ENCODE measurements around the gene PEX7.
"Not testable (repeated sequence)": the region's sequence is repeated elsewhere in the genome, so short reads cannot be mapped to it uniquely, and the experiment has no call there.

Gene PEX7

DNA sequence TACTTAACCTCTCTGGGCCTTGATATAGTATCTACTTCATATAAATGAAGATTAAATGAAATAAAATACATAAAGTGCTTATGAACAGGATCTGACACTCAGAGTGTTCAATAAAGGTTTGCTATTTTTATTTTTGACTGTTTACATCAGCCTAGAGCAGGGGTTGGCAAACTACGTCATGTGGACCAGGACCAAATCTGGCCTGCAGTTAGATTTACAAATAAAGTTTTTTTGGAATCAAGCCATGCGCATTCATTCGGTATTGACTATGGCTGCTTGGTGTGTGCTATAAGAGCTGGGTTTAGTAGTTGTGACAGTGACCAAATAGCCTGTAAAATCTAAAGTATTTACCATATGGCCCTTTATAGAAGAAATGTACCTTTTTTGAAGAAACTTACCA lies 20.8 kb downstream of the PEX7 start:
- no peak for DNase-seq

DNA sequence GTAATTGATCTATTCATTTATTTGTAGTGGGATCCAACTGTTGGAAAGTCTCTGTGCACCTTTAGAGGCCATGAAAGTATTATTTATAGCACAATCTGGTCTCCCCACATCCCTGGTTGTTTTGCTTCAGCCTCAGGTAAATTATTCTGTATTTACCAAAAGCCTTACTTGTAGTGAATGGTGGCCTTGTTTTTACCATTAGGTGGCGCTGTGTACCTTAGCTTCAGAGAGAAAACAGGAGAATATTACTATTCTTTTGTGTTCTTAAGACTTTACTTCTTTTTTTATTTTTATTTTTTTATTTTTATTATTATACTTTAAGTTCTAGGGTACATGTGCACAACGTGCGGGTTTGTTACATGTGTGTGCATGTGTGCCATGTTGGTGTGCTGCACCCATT lies 23.7 kb downstream of the PEX7 start:
- DNase-seq: peak; percentile 82

DNA sequence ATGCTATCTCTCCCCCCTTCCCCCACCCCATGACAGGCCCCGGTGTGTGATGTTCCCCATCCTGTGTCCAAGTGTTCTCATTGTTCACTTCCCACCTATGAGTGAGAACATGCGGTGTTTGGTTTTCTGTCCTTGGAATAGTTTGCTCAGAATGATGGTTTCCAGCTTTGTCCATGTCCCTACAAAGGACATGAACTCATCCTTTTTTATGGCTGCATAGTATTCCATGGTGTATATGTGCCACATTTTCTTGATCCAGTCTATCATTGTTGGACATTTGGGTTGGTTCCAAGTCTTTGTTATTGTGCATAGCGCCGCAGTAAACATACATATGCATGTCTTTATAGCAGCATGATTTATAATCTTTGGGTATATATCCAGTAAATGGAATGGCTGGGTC lies 24.1 kb downstream of the PEX7 start:
- DNase-seq: not testable (repeated sequence)

DNA sequence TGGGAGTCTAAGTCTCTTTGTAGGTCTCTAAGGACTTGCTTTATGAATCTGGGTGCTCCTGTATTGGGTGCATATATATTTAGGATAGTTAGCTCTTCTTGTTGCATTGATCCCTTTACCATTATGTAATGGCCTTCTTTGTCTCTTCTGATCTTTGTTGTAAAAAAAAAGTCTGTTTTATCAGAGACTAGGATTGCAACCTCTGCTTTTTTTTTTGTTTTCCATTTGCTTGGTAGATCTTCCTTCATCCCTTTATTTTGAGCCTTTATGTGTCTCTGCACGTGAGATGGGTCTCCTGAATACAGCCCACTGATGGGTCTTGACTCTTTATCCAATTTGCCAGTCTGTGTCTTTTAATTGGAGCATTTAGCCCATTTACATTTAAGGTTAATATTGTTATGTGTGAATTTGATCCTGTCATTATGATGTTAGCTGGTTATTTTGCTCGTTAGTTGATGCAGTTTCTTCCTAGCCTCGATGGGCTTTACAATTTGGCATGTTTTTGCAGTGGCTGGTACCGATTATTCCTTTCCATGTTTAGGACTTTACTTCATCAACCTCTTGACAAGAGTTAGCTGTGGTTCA lies 27.7 kb downstream of the PEX7 start:
- not testable (repeated sequence) for DNase-seq

DNA sequence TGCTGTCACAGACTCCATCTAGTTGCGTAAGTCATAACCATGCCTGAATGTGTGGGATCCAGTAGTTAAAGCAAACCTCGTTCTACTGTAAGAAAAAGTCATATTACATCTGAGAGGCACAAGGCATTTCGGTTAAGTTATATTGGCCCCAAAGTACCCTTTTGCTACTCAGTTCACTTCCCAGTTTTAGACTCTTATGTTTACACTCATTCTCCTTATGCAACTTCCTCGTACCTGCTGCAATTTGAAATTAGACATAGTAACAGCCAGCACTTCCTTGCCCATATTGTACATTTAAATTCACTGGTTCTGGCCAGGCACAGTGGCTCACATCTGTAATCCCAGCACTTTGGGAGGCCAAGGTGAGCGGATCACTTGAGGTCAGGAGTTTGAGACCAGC lies 37.0 kb downstream of the PEX7 start:
- DNase-seq: no peak

DNA sequence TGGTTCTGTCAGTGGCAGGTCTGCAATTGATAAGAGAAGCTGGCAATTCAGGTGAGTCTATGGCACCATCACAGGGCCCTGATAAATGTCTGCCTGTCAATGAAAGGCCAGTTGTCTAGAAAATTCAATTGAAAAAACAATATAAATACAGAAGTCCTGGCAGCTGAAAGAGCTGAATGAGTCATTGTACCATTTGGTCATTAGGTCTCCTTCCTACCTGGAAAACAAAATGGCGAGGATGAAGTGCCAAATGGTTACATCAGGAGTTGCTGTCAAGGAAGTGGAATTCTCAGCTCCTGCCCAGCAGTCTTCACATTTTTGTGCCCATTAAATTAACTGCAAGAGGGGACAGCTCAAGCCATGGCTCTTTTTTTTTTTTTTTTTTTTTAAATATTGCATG lies 37.7 kb downstream of the PEX7 start:
- DNase-seq: peak; percentile 40

DNA sequence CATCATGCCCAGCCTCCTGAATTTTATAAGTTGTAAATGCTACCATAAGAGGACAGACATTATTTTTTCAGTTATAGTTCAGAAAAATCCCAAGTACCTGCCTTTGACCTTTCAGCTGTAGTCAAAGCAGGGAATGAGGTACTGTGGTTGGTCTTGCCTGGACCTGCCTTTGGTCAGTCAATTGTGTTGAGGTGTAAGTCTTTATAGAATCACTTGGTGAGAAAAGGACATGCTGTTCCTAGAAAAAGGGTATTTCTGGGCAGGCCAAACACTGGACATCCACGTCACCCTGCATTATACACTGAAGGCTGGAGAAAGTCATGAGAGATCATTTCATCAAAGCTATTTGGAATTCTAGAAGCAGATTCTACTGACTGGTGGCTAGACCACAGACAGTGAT lies 40.3 kb downstream of the PEX7 start:
- DNase-seq: no peak

DNA sequence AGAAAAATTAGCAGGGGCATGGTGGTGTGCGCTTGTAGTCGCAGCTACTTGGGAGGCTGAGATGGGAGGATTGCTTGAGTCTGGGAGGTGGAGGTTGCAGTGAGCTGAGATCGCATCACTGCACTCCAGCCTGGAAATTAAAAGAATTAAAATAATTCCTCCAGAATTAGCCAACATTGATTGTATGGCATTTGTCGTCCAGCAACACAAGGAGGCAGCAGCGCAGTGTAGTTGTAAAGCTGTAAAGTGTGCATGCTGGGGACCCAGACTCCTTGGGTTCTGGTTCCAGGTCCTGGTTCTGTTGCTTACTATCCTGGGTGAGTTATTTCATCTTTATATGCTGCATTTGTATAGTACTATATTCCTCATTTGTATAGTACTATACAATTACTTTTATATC lies 41.4 kb downstream of the PEX7 start:
- peak; percentile 33 for DNase-seq

DNA sequence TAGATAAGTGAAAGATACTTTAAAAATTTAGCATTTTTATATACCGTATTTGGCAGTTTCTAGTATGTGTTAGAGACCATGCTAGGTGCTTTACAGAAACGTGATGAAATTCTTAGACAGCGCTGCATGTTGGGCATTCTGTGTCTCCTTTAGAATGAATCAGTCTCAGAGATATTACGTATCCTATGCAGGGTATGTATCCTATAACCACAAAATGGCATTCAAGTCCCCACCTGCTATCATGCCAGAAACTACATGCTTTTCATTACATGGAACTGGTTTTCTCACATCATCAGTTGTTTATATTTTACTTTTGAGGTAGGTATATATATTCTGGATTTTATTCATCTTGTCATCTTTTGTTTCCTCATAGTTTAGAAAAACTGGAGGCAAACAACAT lies 42.3 kb downstream of the PEX7 start:
- no peak for DNase-seq

DNA sequence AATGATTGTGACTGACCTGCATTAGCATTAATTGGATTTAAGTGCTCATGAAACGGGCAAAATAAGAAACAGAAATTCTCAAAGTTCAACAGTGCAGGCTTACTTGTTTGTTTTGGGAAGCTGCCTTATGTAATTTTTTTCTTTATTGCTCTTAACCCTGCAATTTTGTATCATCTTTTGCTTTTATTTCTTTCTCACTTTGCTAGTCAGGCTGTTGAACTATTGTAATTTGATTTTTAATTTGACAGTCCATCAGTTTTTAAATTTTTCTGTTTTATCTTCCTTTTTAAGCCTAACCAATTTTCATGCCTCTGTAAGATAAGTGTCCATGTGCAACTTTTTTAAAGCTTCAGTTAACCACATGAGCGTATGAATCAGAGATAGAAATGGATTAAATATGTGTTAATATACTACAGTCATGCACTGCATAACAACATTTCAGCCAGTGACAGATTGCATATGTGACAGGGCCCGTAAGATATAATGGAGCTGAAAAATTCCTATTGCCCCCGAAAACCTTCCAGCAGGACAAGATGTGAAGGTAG lies 44.6 kb downstream of the PEX7 start:
- no peak for DNase-seq

DNA sequence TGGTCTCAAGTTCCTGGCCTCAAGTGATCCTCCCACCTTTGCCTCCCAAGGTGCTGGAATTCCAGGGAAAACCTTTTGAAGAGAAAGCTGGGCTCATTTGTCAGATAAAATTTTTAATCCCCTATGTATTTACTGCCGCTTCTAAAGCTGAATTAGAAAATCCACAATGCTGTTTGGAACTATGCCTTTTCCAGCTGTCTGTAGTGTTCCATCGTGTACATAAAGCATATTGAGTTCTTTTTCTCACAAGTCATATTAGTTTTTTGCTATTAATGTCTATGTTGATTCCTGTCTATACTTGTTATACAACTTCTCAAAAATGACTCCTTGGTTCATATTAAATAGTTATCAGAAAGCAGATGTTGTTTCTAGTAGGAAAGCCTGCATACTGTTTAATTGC lies 47.1 kb downstream of the PEX7 start:
- no peak for DNase-seq

DNA sequence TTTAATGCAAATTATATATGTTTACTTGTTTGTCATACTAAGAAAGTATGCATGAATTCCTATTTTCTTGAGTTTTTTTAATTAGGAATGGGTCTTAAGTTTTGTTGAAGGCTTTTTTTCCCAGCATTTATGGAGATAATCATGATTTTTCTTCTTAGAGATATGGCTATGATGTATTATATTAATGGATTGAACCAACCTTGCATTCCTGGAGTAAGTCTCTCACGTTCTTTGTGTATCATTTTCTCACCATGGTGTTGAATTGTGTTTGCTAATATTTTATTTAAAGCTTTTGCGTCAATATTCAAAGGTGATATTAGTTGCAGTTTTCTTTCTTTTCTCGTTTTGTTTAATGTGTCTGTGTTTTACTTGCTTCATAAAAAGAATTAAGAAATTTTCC lies 51.4 kb downstream of the PEX7 start:
- no peak for DNase-seq

DNA sequence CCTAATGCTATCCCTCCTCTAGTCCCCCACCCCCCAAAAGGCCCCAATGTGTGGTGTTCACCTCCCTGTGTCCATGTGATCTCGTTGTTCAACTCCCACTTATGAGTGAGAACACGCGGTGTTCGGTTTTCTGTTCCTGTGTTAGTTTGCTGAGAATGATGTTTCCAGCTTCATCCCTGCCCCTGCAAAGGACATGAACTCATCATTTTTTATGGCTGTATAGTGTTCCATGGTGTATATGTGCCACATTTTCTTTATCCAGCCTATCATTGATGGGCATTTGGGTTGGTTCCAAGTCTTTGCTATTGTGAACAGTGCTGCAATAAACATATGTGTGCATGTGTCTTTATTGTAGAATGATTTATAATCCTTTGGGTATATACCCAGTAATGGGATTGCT lies 54.1 kb downstream of the PEX7 start:
- not testable (repeated sequence) for DNase-seq

DNA sequence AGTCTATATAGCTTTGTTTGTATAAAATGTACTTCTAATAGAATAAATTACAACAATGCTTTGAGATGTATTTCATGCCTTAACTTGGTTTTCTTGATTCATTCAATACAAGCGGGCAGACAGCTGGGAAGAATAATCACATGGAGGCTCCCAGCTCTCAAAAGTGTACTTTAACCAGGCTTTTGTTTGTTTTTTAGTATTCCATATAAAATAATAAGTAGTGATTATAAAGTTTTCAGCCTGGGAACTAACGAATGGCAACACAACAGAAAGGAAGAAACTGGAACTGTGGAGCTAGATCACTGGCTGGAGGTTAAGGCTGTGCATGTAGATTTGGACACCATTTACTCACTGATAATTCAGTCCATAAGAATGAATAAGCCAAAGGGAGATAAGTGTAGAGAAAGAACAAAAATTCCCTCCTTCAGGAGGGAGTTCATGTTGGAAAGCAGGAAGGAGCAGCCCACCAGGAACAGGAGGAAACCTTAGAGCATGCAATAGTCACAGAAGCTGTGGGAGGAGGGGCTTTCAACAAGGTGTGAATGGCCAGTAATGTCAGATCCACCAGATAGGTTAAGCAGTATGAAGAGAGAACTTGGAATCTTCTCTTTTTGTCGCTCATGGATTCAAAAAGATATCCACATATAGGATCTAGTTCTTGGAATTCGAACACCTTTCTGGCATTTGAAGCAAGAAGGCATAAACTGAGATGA lies 58.5 kb downstream of the PEX7 start:
- no peak for DNase-seq

DNA sequence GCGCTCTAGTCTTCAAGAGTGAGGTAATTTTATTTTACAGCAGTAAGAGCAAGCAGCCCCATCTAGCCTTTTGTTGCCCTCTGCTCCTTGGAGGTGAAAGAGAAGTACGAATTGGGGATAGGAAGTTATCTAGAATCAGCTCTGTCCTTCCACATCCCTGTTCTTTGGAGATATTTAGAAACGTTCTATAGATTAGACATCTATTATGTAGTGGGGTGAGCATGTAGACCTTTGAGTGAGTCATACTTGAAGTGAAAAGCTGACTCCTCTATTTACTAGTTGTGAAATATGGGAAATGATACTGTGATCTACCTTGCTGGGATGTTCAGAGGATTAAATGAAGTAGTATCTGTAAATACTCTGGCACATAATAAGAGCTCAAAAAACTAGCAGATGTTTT lies 63.7 kb downstream of the PEX7 start:
- DNase-seq: no peak

DNA sequence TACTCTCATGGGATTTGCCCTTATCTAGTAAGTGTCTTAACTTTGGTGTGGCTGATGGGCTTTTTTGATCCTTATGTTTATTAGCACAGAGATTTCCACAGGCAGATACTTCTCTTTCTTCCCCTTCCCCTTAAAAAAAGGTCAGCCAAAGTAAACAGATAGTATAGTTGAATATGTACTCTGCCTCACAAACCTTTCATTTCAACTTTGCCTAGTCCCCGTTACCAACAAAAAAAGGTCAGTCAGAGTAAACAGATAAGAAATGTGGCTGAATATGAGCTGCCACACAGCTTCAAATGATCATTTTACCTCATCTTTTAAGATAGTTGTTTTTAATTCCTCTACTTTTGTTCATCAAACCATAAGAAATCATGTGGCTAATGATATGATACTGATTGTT lies 65.6 kb downstream of the PEX7 start:
- peak; percentile 90 for DNase-seq

DNA sequence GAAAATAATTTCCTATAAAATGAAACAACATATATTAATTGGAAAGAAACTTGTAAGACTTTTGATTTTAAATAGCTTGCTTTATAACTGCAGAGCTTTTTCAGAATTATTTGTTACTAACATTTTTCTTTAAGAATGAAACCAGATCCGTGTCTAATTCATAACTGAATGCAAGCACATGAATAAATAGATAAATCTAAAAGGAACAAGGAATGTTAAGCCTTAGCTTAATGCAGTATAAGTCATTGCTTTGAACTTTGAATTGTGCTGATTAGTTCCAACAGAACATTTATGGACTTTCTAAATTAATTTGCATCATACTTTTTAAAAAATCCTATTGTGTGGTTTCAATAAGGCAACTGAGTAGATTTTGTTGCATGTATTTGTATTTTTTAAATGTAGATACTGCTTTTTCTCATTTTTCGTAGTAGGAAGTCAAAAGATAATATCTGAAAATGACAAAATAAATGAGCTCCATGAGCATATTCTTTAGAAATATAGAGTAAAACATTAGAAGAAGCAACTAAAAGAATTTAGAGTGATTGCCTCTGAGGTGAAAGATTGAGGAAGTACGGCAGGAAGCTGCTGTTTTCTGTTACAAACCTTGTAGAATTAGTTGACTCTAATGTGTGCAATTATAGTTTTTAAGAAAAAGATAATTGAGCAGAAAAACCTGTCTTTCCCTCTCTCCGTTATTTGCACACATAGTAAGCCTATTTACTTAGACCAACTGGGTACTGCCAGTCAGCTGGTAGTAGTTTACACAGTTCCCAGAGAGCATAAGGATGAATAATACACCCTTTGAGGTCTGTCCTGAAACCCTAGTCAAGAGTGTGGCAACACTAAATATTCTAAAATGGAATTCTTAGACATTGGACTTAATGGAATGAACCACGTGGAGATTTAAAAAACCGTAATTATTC lies 67.1 kb downstream of the PEX7 start:
- DNase-seq: peak; percentile 95

DNA sequence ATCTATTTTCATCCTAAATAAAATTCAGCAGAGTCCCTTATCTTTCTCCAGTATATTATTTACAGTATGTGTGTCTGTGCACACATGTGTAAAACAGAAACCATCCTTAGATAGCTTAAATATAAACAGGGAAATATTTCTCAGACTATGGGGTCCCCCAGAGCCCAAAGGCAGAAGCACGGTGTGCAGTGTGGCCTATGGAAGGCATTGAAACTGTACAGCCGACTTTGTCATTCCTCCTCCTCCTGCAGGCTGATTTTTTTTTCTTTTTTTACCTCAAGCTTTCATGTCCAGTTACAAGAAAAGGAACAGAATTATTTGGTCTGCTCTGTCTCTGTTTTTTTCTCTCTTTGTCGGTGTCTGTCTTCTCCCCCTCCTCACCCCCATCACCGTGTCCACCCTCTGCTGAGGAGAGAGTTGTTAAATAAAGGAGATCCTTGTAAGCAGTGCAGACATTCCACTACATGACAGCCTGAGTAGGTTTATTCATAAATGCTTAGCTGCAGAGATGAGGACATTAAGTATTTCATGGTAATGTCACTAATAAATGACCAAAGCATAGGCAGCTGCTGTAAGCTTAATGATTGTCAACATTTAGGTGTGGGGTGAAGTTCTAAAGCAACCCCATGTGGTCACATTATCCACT lies 67.9 kb downstream of the PEX7 start:
- peak; percentile 58 for DNase-seq

DNA sequence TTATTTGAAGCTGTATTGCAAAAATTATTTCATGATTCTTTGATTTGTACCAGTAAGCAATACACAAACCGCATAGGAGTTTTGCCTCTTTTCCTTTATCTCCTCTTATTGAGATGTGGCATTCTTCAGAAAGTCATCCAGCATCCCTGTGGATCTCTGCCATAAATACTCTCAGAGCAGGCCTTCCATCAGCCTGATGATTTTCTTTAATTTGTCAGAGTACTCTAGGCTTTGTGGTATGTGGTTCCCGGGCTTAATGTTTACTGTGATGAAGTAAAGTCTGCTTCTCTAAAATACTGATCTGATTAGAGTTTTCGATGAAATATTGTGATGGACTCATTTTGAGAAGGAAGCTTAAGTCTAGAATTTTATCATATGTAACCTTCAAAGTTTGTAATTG lies 68.6 kb downstream of the PEX7 start:
- no peak for DNase-seq

DNA sequence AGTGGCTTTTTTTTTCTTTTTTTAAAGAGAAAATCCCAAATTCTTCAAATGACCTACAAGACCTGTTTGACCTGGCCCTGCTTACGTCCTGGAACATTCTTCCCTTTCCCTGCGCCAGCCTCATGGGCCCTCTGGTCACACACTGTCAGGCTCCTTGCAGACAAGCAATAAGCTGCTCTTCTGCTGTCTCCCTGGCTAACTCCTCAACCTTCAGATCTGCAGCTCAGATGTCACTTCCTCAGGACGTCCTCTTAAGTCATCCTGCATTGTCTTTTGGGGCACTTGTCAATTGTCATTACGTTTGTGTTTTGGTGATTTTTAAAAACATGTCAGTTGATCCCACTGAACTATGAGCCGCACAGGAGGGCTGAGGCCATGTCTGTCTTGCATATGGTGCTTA lies 70.8 kb downstream of the PEX7 start:
- DNase-seq: no peak

DNA sequence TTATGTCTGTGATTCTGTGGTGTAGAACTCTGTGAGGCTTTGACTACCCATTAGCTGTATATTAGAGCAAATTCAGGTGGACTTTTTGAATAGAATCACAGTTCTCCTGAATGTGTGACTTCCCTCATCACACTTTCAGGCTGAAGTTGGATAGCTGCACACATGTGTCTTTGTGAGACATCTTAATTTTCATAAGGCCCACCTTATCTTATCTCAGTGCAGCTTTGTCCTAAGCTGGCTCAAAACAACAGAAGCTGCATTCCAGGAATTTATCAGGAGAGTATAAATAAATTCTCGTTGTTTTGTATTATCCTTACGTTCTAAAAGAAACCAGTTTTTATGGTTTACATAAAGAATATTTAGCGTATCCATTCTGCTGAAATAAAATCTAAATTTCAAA lies 73.5 kb downstream of the PEX7 start:
- no peak for DNase-seq

DNA sequence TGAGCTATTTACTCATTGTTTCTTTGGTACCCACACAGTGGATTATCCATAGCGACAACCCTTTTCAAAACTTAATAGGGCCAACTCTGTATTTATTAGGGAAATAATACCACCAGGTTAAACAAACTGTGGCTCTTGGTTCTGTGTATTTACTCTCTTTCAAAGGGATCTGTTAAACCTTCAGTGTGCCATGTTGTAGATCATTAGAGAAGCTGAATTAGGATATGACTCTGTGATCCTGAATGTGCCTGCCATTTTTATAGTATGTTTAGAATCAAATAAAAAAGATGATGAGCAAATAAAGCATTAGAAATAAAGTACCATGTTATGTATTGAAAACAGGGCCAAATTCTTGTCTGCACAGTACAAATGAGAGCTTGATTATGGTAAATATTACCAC lies 74.7 kb downstream of the PEX7 start:
- peak; percentile 78 for DNase-seq

DNA sequence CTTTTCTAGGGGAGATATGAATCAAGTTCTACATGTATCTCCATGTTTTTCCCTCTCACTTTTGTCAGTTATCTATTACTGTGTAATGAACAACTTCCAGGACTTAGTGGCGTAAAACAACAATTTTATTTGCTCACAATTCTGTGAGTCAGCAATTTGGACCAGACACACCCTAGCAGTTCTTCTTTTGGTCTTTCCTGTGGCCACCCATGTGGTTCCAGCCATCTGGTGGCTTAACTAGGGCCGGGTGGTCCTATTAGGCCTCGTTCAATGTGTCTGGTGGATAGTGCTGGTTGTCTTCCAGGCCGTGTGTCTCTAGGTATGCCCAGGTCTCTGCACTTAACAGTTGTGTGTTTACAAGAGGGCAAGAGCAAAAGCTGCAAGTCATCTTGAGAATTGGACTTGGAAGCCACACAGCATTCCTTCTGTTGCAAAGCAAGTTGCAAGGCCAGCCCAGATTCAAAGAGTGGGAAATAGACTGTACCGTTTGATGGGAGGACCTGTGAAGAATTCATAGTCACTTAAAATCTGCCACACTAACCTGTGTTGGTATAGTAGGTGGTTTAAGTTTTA lies 78.9 kb downstream of the PEX7 start:
- no peak for DNase-seq

All from NCI-H146 (cell line).